ENCODE results near the gene MGMT. TPM values are rescaled to one million over a fixed set of nuclear protein-coding genes. Genes with fewer than 3 reads are reported as not detected.

The MGMT gene
- total RNA-seq, 1 donor from 2014 or later, result 25.9 TPM

DNA sequence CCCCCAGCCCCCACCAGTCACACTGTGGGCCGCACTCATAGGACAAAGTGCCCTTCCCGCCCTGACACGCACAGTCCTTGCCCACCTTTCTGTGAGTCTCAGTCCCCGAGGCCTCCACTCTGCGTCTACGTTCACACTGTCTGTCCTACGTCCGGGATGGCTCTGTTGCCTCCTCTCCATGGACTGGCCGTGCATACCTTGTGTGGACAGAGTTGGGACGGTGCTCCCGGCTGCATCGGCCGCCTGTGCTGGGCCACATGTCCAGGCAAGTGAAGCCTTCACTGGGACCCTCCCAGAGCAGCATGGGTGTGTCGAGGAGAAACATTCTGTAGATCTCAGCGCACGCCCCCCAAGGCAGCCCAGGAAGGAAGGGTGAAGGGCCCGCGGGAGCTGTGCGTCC is 239.0 kb downstream of the MGMT start:
- TF ChIP-seq, protein P1, sequence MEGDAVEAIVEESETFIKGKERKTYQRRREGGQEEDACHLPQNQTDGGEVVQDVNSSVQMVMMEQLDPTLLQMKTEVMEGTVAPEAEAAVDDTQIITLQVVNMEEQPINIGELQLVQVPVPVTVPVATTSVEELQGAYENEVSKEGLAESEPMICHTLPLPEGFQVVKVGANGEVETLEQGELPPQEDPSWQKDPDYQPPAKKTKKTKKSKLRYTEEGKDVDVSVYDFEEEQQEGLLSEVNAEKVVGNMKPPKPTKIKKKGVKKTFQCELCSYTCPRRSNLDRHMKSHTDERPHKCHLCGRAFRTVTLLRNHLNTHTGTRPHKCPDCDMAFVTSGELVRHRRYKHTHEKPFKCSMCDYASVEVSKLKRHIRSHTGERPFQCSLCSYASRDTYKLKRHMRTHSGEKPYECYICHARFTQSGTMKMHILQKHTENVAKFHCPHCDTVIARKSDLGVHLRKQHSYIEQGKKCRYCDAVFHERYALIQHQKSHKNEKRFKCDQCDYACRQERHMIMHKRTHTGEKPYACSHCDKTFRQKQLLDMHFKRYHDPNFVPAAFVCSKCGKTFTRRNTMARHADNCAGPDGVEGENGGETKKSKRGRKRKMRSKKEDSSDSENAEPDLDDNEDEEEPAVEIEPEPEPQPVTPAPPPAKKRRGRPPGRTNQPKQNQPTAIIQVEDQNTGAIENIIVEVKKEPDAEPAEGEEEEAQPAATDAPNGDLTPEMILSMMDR (IDR thresholded peaks at IDR 0.05; ENCODE audit: unreplicated experiment), result no peak
- H3K9me3 Mint-ChIP-seq (ENCODE audit: unreplicated experiment), result no peaks in the 10 kb centered on the region
- H3K27ac Mint-ChIP-seq (ENCODE audit: unreplicated experiment), result no peak overlapping the region
- peaks cover 11% of the 10 kb centered on the region for H3K36me3 Mint-ChIP-seq (ENCODE audit: low read depth, unreplicated experiment)
- peaks cover 8% of the 10 kb centered on the region for H3K27me3 Mint-ChIP-seq (ENCODE audit: unreplicated experiment)
- H3K4me3 Mint-ChIP-seq (ENCODE audit: unreplicated experiment), result peak overlapping the region; percentile 34
- peaks cover 18% of the 10 kb centered on the region for H3K4me1 Mint-ChIP-seq (ENCODE audit: unreplicated experiment)
- DNase-seq (ENCODE audit: low spot score), result no peak

DNA sequence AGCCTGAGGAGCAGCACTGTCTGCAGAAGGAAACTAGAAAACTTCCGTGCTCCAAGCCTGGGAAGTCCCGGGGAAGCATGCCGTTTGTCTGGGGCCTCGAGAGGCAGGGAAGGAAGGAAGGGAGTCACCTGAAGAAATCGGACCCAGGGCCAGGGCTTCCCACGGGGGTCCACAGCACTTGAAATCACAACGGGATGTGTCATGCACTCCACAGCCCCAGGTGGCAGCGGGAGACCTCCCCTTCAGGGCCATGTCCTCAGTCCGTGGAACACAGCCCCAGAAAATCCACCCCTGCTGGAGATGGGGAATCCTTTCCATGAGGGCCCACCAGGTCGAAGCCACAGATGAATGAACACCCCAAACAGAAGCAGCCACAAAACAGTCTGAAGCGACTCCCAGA is 239.5 kb downstream of the MGMT start:
- TF ChIP-seq, protein P1 (IDR thresholded peaks at IDR 0.05; ENCODE audit: unreplicated experiment), result no peak
- Mint-ChIP-seq H3K4me1 (ENCODE audit: unreplicated experiment) (peaks cover 20% of the 10 kb centered on the region), H3K36me3 (ENCODE audit: low read depth, unreplicated experiment) (peaks cover 11% of the 10 kb centered on the region), H3K27me3 (ENCODE audit: unreplicated experiment) (peaks cover 8% of the 10 kb centered on the region), H3K4me3 (ENCODE audit: unreplicated experiment) (no peak overlapping the region), H3K9me3 (ENCODE audit: unreplicated experiment) (no peaks in the 10 kb centered on the region), H3K27ac (ENCODE audit: unreplicated experiment) (no peak overlapping the region)
- no peak for DNase-seq (ENCODE audit: low spot score)

DNA sequence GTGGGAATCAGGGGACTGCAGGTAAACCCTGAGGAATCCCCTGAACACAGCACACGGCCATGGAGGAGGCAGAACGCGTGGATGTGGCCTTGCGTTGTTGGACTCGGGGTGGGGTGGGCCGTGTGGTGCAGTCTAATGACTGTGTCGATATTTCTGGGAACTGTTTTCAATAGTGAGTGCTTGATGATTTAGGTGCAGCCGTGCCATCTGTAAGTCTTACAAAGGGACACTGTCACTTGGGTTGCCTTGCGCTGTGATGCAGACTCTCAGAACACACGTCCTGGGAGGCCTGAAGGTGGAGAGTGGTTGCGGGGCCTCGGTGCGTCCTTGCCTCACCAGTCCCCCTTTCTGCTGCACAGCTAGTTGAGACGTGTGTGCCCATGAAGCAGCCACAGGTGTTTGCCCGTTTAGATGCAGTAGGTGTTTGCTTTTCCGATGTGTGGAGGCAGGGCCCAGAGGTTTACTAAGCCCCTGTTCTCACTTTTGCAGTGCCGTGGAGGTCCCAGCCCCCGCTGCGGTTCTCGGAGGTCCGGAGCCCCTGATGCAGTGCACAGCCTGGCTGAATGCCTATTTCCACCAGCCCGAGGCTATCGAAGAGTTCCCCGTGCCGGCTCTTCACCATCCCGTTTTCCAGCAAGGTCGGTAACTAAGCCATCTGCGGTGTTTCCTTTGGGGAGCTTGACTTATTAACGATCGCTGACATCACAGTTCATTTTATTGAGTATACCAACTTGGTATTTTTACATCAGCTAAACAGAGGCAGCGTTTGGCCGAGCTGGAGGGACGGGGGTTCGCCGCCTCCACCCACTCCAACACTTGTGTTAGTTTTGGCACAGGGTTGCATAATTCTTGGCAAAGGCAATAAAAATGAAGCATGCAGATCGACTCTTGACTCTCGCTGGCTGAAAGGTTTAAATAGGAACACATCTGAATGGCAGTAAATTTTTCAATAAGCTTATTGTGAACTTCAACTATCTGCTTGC is 240.7 kb downstream of the MGMT start:
- Mint-ChIP-seq H3K36me3 (ENCODE audit: low read depth, unreplicated experiment) (peaks cover 7% of the 10 kb centered on the region), H3K4me3 (ENCODE audit: unreplicated experiment) (no peak overlapping the region), H3K4me1 (ENCODE audit: unreplicated experiment) (peaks cover 17% of the 10 kb centered on the region), H3K27me3 (ENCODE audit: unreplicated experiment) (peaks cover 5% of the 10 kb centered on the region), H3K27ac (ENCODE audit: unreplicated experiment) (no peak overlapping the region), H3K9me3 (ENCODE audit: unreplicated experiment) (no peaks in the 10 kb centered on the region)
- no peak for DNase-seq (ENCODE audit: low spot score)
- TF ChIP-seq, protein P1 (IDR thresholded peaks at IDR 0.05; ENCODE audit: unreplicated experiment), result no peak

DNA sequence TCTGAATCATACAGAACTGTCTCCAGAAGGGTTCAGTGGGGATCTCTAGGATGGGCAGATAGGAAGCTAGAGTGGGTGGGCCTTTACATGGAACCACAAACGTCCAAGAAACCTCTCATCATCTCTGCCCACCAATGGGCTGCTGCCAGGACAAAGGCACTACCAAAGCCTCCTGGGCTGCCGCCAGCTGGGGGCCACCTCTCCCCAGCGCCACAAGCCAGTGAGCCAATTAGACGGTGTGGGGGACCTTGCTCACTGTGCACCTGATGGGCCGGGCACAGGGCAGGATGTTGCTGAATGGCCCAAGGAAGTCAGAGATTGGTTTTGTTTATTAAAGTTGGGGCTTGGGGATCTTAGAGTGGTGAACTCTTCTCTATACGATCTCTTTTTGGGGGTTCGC is 242.1 kb downstream of the MGMT start:
- no peak for DNase-seq (ENCODE audit: low spot score)
- Mint-ChIP-seq H3K4me3 (ENCODE audit: unreplicated experiment) (no peak overlapping the region), H3K4me1 (ENCODE audit: unreplicated experiment) (peaks cover 13% of the 10 kb centered on the region), H3K36me3 (ENCODE audit: low read depth, unreplicated experiment) (peaks cover 7% of the 10 kb centered on the region), H3K27ac (ENCODE audit: unreplicated experiment) (no peak overlapping the region), H3K9me3 (ENCODE audit: unreplicated experiment) (no peaks in the 10 kb centered on the region), H3K27me3 (ENCODE audit: unreplicated experiment) (peaks cover 5% of the 10 kb centered on the region)
- TF ChIP-seq, protein P1 (IDR thresholded peaks at IDR 0.05; ENCODE audit: unreplicated experiment), result no peak
